ENCODE measurements around the gene RBP5. TPM values are rescaled to one million over a fixed set of nuclear protein-coding genes. Genes with fewer than 3 reads are reported as not detected.

Gene RBP5
- total and polyA plus RNA-seq, 2 donors (not counting 1 experiment from before 2014, with no cell fraction given) = not detected

DNA sequence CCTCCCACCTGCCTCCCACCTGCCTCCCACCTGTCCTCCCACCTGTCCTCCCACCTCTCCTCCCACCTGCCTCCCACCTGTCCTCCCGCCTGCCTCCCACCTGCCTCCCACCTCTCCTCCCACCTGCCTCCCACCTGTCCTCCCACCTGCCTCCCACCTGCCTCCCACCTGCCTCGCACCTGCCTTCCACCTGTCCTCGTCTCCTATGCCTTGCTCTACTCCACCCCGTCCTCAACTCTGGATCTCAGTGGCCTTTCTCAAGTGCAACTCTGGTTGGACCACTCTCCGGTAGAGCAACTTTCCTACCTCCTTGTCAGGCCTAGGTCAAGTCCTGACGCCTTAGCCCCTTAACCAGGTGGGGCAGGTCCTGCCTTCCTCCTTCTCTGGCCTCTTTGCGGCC, 31.5 kb upstream of the RBP5 start:
- Histone ChIP-seq H3K27ac (ENCODE audit: insufficient read depth, low read length) (no peak overlapping the region), H3K36me3 (ENCODE audit: control insufficient read depth, insufficient read depth, low read length) (no peaks in the 10 kb centered on the region), H2AFZ (ENCODE audit: low read length) (no peak overlapping the region), H4K20me1 (ENCODE audit: control insufficient read depth, extremely low read depth, insufficient read depth, low read length) (no peaks in the 10 kb centered on the region), H3K27me3 (ENCODE audit: control insufficient read depth, insufficient read depth, low read length) (peaks cover 6% of the 10 kb centered on the region), H3K4me2 (ENCODE audit: extremely low read depth, insufficient read depth, low read length) (no peak overlapping the region), H3K9me3 (ENCODE audit: control insufficient read depth, insufficient read depth, low read depth, low read length) (no peaks in the 10 kb centered on the region), H3K4me1 (ENCODE audit: control insufficient read depth, extremely low read depth, insufficient read depth, low read length) (no peaks in the 10 kb centered on the region), H3K4me3 (replicated peaks in 1 of 4; ENCODE audit: control extremely low read depth in 1 of 4, insufficient read depth in 1 of 4, low read depth in 3 of 4, low read length in 4 of 4) (no peak overlapping the region), H3K79me2 (ENCODE audit: control insufficient read depth, insufficient read depth, low read length) (no peaks in the 10 kb centered on the region), H3K9ac (ENCODE audit: insufficient read depth, low read length) (no peak overlapping the region)
- no peak for DNase-seq (ENCODE audit: low read depth in 2 of 2)
- no peak for TF ChIP-seq EZH2 (IDR thresholded peaks at IDR 0.05; ENCODE audit: low read length, missing control alignments)
- TF ChIP-seq, protein P1, sequence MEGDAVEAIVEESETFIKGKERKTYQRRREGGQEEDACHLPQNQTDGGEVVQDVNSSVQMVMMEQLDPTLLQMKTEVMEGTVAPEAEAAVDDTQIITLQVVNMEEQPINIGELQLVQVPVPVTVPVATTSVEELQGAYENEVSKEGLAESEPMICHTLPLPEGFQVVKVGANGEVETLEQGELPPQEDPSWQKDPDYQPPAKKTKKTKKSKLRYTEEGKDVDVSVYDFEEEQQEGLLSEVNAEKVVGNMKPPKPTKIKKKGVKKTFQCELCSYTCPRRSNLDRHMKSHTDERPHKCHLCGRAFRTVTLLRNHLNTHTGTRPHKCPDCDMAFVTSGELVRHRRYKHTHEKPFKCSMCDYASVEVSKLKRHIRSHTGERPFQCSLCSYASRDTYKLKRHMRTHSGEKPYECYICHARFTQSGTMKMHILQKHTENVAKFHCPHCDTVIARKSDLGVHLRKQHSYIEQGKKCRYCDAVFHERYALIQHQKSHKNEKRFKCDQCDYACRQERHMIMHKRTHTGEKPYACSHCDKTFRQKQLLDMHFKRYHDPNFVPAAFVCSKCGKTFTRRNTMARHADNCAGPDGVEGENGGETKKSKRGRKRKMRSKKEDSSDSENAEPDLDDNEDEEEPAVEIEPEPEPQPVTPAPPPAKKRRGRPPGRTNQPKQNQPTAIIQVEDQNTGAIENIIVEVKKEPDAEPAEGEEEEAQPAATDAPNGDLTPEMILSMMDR (conservative IDR thresholded peaks at IDR 0.05 in 1 of 2, IDR thresholded peaks at IDR 0.05 in 1 of 2; ENCODE audit: low read depth in 1 of 2, low read length in 2 of 2) = no peak

DNA sequence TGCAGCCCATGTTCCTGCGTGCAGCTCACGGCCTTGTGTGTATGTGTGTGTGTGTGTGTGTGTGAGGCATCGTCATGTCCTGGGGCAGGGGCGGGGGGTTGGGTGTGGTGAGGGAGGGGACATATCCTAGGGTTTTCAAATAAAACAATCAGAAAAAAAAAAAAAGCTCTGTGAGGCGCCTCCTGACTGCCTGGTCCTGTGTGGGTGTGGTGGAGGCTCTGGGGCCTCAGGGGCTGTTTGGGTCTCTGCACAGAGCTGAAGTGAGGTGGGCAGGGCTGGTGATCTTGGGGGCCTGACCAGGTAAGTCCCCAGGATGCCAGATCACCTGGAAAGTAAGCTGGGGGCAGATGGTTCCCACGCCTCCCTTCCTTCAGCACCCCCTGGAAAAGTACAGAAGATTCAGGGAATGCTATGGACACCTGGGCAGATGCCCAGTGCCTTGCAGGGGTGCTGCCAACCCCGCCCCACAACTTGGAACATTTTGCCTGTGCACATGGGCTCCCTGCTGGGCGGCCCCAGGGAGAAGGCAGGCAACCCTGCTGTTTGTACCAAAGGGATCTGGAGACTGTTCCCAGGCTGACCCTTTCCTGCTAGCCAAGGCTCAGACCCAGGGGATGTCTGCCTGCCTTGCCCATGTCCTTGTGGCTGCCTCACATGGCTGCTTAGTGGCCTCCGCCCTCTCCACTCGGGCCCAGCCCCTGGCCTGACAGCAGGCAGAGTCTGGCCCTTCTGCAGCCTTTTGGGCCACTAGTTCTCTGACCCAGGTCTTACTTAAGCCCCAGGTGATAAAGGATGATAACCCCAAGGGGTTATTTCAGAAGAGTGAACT, 30.3 kb upstream of the RBP5 start:
- no peak overlapping the region for H3K4me2 ChIP-seq (ENCODE audit: extremely low read depth, insufficient read depth, low read length)
- no peaks in the 10 kb centered on the region for H4K20me1 ChIP-seq (ENCODE audit: control insufficient read depth, extremely low read depth, insufficient read depth, low read length)
- H3K4me1 ChIP-seq (ENCODE audit: control insufficient read depth, extremely low read depth, insufficient read depth, low read length) = no peaks in the 10 kb centered on the region
- no peak overlapping the region for H2AFZ ChIP-seq (ENCODE audit: low read length)
- no peak overlapping the region for H3K9ac ChIP-seq (ENCODE audit: insufficient read depth, low read length)
- H3K79me2 ChIP-seq (ENCODE audit: control insufficient read depth, insufficient read depth, low read length) = no peaks in the 10 kb centered on the region
- TF ChIP-seq EZH2 (IDR thresholded peaks at IDR 0.05; ENCODE audit: low read length, missing control alignments) = no peak
- TF ChIP-seq, protein P1 (conservative IDR thresholded peaks at IDR 0.05 in 1 of 2, IDR thresholded peaks at IDR 0.05 in 1 of 2; ENCODE audit: low read depth in 1 of 2, low read length in 2 of 2) = no peak
- H3K4me3 ChIP-seq (replicated peaks in 1 of 4; ENCODE audit: control extremely low read depth in 1 of 4, insufficient read depth in 1 of 4, low read depth in 3 of 4, low read length in 4 of 4) = no peak overlapping the region
- no peak for DNase-seq (ENCODE audit: low read depth in 2 of 2)
- no peaks in the 10 kb centered on the region for H3K36me3 ChIP-seq (ENCODE audit: control insufficient read depth, insufficient read depth, low read length)
- no peak overlapping the region for H3K27ac ChIP-seq (ENCODE audit: insufficient read depth, low read length)
- H3K9me3 ChIP-seq (ENCODE audit: control insufficient read depth, insufficient read depth, low read depth, low read length) = no peaks in the 10 kb centered on the region
- peaks cover 6% of the 10 kb centered on the region for H3K27me3 ChIP-seq (ENCODE audit: control insufficient read depth, insufficient read depth, low read length)

DNA sequence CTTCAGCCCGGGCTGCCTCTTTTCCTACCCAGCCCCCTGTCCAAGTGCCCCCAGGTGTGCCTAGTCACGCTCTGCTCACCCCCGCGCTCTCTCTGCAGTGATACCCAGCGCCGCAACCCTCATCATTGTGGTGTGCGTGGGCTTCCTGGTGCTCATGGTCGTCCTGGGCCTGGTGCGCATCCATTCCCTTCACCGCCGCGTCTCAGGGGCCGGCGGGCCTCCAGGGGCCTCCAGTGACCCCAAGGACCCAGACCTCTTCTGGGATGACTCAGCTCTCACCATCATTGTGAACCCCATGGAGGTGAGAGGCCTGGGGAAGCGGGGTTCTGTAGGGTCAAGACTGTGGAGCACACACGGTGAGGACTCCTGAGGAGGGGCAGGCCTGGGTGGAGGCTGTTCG, 28.7 kb upstream of the RBP5 start:
- no peak for DNase-seq (ENCODE audit: low read depth in 2 of 2)
- TF ChIP-seq, protein P1 (conservative IDR thresholded peaks at IDR 0.05 in 1 of 2, IDR thresholded peaks at IDR 0.05 in 1 of 2; ENCODE audit: low read depth in 1 of 2, low read length in 2 of 2) = no peak
- no peak for TF ChIP-seq EZH2 (IDR thresholded peaks at IDR 0.05; ENCODE audit: low read length, missing control alignments)
- H4K20me1 ChIP-seq (ENCODE audit: control insufficient read depth, extremely low read depth, insufficient read depth, low read length) = no peaks in the 10 kb centered on the region
- no peaks in the 10 kb centered on the region for H3K79me2 ChIP-seq (ENCODE audit: control insufficient read depth, insufficient read depth, low read length)
- no peaks in the 10 kb centered on the region for H3K36me3 ChIP-seq (ENCODE audit: control insufficient read depth, insufficient read depth, low read length)
- no peak overlapping the region for H3K9ac ChIP-seq (ENCODE audit: insufficient read depth, low read length)
- no peaks in the 10 kb centered on the region for H3K4me1 ChIP-seq (ENCODE audit: control insufficient read depth, extremely low read depth, insufficient read depth, low read length)
- no peak overlapping the region for H3K27ac ChIP-seq (ENCODE audit: insufficient read depth, low read length)
- H3K9me3 ChIP-seq (ENCODE audit: control insufficient read depth, insufficient read depth, low read depth, low read length) = no peaks in the 10 kb centered on the region
- no peak overlapping the region for H3K4me3 ChIP-seq (replicated peaks in 1 of 4; ENCODE audit: control extremely low read depth in 1 of 4, insufficient read depth in 1 of 4, low read depth in 3 of 4, low read length in 4 of 4)
- H3K27me3 ChIP-seq (ENCODE audit: control insufficient read depth, insufficient read depth, low read length) = peaks cover 4% of the 10 kb centered on the region
- no peak overlapping the region for H2AFZ ChIP-seq (ENCODE audit: low read length)
- H3K4me2 ChIP-seq (ENCODE audit: extremely low read depth, insufficient read depth, low read length) = no peak overlapping the region

All from fibroblast of lung (primary cell).